ENCODE measurements around the gene ANO9.

ANO9 gene

DNA sequence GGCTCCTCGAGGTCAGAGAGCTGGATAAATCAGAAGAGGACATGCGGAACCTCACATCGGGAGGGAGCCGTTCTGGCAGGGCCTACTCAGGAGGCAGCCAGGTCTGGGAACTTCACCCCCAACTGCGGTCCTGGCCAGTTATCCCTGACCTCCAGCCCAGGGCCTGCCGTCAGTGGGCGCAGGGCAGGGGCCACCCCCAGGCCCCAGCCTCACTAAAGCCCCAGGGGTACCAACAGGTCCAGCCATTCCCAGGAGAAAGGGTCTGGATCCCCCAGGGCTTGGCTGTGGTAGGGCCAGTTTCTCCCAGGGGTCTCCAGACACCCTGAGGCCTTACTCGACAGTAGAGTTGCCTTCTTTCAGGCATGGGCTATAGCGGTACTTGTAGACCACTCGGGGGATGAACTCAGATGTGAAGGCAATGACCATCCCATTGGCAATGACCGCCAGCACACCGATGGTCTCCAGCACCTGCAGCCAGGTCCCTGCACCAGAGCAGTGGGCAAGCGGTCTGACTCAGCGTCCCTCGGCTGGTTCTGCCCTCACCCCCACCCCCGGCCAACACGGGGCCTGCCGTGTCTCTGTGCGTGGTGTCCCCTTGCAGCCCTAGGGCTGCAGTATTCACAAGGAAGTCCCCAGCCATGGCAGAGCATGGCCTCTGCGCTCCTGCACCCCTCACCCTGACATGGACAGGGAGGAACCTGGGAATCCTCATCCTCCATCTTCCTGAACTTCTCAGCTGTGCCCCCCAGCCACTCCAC, 22.4 kb downstream of the ANO9 start:
- TF ChIP-seq, protein P1, sequence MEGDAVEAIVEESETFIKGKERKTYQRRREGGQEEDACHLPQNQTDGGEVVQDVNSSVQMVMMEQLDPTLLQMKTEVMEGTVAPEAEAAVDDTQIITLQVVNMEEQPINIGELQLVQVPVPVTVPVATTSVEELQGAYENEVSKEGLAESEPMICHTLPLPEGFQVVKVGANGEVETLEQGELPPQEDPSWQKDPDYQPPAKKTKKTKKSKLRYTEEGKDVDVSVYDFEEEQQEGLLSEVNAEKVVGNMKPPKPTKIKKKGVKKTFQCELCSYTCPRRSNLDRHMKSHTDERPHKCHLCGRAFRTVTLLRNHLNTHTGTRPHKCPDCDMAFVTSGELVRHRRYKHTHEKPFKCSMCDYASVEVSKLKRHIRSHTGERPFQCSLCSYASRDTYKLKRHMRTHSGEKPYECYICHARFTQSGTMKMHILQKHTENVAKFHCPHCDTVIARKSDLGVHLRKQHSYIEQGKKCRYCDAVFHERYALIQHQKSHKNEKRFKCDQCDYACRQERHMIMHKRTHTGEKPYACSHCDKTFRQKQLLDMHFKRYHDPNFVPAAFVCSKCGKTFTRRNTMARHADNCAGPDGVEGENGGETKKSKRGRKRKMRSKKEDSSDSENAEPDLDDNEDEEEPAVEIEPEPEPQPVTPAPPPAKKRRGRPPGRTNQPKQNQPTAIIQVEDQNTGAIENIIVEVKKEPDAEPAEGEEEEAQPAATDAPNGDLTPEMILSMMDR (IDR thresholded peaks at IDR 0.05; ENCODE audit: control insufficient read depth, extremely low read depth, insufficient read depth) = no peak
- no peak overlapping the region for H3K4me3 ChIP-seq (ENCODE audit: low read depth, low read length)
- DNase-seq (ENCODE audit: low read depth) = no peak

DNA sequence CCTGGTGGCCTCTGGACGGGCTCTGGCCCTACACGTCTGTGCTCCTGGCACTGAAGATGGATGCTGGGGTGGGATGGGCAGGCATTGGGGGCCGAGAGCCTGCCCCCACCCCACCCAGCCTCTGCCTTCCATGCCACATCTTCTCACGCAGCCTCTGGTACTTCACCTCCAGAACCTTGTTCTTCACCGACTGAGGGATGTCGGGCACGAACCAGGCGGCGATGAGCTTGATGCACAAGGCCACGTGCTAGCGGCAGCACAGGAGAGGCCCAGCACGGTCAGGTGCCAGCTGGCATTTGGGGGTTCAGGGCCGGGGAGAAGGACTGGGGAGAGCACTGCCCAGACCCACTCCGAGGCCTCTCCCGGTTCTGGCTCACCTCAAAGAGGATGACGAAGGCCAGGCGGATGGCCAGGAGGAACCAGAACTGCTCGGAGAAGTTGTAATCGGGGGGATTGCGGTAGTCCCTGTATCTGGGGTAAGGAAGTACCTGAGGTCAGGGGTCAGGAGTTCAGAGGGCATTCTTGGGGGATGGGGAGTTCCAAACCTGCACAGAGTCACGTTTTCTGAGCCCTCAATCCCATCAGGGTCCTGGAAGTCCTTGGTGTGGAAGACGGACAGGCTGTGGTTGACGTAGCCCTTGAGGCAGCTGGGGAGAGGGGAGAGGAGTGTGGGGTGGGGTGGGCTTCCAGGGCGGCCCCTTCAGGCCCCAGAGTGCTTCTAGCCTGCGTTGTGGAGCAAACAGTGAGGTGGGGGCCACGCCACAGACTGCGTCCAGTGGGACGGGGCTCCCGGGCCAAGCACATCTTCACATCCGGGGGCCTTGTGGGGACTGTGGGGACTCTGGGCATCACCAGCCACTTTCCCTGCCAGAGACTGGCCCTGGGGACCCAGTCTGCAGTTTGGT, 23.2 kb downstream of the ANO9 start:
- DNase-seq (ENCODE audit: low read depth) = no peak
- H3K4me3 ChIP-seq (ENCODE audit: low read depth, low read length) = no peak overlapping the region
- TF ChIP-seq, protein P1 (IDR thresholded peaks at IDR 0.05; ENCODE audit: control insufficient read depth, extremely low read depth, insufficient read depth) = no peak

DNA sequence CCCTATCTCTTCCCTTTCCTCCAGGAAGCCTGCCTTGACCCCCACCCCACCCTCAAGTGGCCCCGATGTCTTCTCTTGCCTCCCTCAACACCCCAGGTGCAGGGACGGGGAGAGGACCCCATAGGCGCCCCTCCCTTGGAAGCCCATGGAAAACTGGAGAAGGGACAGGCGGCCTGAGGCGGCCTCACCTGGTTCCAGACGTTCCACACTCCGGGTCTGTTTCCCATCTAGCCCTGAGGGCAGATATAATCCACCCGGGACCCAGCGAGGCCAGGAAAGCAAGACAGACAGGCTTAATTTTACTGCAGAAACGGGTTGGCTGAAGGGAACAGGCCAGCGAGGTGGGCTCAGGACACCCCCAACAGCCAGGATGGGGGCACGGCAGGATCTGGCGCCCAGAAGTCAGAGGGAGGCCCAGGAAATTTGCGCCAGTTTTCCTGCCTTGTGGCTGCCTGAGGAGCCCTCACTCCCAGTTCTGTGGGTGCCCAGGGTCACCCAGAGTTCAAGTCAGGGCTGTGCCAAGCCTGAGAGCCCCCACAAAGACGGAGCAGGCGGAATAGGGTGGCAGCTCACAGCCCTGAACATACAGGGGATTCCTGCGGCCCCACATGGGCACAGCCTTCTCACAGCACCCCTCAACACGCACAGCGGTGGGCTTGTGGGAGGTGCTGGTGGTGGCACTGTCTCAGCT, 24.0 kb downstream of the ANO9 start:
- DNase-seq (ENCODE audit: low read depth) = no peak
- peak overlapping the region; percentile 69 for H3K4me3 ChIP-seq (ENCODE audit: low read depth, low read length)
- TF ChIP-seq, protein P1 (IDR thresholded peaks at IDR 0.05; ENCODE audit: control insufficient read depth, extremely low read depth, insufficient read depth) = no peak

DNA sequence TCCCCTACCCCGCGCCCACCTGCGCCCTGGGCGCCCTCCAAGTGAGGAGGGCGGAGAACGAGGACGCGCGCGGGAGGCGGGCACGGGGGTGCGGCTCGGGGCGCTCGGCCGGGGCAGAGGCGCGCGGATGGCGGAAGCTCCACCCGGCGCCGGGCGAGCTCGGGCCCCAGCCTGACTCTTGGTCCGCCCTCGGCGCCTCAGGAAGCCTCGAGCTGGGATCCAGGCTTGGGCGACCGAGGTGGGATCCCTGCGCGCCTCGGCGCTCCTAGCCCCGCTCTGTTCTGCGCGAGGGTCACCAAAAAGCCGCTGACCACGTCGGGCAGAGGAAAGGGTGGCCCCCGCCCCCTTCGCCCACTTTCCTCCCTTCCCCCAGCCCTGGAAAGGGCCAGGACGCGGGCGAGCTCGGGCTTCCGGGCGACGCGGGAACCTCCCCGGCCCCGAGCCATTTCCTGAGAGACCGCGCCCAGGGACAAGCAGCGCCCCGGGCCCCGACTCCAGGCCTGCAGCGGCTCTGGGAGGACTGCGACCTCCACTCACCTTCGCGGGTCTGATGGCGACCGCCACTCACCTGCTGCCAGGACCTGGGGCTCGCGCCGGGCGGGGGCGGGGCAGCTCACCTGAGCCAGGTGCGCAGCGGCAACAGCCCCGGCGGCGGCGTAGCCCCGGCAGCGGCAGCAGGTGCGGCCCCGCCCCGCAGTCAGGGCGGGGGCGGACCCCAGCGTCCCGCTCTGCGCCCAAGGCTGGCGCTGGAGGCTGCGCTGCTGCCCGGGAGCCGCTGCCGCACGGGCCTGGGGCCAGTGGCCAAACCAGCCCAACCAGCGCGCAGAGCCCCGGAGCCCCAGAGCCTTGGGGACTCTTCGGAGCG, 24.8 kb downstream of the ANO9 start:
- TF ChIP-seq, protein P1 (IDR thresholded peaks at IDR 0.05; ENCODE audit: control insufficient read depth, extremely low read depth, insufficient read depth) = no peak
- peak; percentile 34 for DNase-seq (ENCODE audit: low read depth)
- H3K4me3 ChIP-seq (ENCODE audit: low read depth, low read length) = peak overlapping the region; percentile 69

DNA sequence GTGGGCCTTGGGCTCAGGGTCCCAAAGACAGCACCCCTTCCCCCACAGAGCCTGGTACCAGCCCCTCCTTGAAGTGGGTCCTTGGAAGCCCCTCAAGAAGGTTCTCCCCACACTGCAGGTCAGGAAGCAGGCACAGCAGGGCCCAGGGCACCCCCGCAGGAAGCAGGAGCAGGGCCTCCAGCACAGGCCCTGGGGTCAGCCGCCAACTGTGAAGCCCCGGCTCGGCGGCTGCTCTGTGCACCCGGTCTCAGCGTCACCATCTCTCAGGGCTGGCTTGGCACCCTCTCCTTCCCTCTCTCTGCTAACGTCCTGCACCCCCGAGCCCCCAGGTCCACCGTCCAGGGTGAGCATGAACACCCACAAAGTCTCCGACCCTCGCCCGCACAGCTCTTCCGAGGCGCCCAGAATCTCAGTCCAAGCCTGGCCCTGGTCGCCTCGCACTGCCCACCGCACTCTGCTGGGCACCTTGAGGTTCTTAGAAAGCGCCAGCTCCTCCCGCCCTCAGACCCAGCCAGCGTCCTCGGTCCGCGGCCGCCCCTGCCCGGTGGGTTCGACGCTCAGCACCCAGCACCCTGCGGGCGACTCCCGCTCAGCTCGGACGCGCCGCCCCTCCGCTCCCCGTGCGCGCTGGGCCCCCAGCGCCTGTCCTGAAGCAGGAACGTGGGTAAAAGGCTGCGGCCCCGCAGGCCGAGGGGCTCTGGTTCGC, 25.6 kb downstream of the ANO9 start:
- peak overlapping the region; percentile 69 for H3K4me3 ChIP-seq (ENCODE audit: low read depth, low read length)
- TF ChIP-seq, protein P1 (IDR thresholded peaks at IDR 0.05; ENCODE audit: control insufficient read depth, extremely low read depth, insufficient read depth) = 0 out of 2 replicates have a peak, but pooled peaks have one; percentile 5
- no peak for DNase-seq (ENCODE audit: low read depth)
